GM18907 (cell line): ENCODE results near the gene CAPN10.

ENCODE experiments used
- ATAC-seq: cut with Tn5 transposase; IDR thresholded peaks from one replicate; pipeline ENCODE4 v1.9.1; 2021; ENCODE audit warnings: mild to moderate bottlenecking, moderate library complexity; ENCODE audit not compliant: unreplicated experiment

Gene CAPN10

DNA sequence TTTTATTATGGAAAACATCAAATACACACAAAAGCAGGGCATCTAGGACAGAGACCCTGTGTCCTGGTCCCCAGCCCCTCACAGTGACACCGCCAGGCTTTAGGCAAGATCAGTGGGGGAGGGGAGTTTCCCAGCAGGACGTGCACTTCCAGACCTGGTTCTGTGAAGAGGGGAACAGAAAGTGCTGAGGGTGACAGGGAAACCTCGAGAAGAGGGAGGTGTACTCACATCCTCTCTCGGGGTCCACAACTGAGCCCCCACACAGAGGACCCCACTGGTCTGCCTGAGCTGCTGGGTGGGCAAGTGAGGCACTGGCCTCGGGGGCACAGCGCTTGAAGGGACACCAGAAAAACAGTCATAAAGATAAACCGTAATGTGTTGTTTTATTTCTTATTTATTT lies 34.3 kb downstream of the CAPN10 start:
- no peak for ATAC-seq

DNA sequence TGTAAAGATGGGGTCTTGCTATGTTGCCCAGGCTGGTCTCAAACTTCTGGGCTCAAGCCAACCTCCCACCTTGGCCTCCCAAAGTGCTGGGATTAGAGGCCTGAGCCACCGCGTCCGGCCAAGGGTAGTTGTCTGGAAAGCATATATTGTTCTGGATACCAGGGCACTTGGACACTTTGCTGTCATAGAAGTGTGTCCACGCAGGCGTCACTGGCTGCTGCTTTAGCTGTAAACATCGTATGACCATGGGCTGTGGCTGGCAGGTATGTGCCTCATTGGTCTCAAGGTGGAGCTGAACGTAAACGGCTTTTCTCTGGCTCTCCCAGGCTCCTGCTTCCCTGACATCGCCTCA lies 35.5 kb downstream of the CAPN10 start:
- no peak for ATAC-seq

DNA sequence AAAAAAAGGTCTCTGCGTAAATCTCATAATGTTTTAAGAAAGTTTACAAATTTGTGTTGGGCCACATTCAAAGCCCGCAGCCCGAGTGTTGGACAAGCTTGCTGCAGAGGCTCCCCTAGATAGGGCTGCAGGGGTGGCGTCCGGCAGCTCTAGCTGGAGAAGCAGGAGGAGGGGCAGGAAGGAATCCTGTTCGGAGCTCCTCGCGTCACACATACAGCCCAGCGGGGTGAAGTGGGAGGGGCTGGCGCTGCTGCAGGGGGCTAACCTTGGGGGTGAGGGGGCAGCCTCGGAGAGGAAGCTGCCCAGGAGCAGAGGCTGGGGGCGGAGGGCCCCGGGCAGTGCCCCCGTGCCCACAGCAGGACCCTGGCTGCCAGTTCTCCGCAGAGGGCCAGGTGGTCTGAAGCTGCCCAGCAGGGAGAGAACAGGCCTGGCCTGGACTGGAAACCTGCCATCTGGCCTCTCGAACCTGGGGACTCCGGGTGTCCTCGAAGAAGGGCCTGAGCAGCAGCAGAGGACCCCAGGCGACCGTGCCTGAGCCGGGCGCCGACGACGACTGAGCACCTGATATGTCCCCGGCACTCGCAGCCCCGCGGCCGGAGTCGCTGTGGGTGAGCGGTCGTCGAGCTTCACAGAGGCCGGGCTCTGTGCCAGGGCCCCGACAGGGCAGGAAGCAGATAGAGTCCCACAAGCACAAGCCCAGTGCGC lies 36.1 kb downstream of the CAPN10 start:
- no peak for ATAC-seq

DNA sequence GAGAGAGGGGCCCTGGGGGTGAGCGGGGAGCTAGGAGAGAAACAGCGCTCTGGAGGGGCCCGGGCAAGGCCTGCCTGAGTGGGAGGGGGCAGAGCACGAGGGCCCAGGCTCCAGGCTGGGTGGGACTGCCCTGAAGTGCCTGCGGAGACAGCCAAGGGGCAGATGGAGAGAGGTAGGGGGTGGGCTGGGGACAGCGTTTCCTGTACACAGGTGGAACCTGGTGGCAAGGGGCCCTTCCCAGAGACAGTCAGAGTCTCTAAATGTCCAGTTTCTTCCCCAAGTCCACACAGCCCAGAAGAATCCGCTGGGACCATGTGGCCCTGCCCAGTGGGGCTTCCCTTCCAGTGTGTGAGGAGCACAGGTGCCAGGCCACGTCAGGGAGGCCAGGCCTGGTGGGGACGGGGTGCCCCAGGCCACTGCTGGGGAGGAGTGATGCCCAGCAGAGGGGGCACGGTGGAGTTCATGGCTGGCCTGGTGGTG lies 37.0 kb downstream of the CAPN10 start:
- ATAC-seq = no peak

DNA sequence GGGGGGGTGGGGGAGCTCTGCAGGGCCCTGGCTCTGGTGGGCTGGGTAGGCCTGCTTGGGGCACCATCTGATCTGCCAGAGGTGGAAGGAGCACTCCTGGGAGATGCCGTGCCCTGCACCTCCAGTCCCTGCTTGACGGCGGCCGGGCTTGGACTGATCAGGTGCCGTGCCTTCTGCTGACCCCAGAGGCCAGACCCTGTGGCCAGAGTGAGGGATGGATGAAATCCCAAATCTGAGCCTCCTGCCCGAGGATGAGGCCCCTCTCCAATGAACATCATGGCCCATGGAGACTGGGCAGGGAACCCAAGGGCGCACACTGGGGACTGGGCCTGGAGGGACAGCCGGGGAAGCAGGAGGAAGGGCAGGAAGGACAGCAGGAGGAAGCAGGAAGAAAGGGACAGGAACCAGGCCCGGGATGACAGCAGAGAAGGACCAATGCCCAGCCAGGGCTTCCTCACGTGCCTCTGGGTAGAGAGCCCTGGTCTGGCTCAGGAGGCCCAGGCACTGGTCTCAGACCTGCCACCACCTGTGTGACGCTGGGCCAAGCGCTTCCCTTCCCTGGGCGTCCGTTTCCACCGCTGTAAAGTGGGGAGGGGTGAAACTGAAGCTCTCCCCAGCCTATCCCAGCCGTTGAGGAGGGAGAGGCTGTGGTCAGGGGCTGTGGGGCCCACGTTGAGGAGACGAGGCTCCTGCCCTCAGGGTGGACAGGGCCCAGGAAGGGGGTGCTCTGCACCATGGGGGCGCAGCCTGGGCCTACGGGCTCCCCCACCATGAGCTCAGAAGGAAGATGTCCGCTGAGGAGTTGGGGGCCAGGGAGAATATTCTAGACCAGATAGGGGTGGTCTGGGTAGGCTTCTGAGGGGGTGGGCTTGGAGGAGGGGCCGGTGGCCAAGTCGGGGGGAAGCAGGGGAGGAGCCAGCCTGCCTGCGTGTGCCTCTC lies 37.7 kb downstream of the CAPN10 start:
- ATAC-seq = no peak

DNA sequence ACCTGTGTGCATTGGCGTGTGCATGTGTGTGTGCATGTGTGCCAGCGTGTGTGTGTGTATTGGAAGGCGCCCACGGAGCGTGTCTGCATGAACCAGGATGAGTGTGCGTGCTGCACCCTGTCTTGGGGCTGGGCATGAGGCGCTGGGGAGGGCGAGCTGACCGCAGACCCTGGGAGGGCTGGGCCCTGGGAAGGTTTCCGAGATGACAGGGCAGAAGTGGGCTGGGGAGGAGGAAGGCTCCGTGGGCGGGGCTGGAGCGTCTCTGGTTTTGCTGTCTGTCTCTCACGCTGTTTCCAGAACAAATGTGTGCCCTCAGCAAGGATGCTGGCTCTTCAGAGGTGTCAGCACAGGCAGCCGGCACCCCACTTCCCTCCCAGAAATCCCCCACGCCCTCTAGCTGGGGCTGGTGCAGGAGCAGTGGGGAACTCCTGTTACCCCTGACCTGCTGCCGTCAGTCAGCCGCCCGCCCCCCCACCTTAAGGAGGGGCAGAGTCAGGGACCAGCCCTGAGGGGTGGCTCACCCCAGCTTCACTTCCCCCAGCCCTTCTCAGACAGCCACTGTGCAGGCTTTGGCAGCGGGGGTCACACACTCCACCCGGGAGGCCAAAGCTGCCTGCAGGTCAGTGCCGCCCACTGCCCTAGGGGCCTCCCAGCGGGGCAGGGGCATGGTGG lies 38.6 kb downstream of the CAPN10 start, which contains the start of gene GPR35:
TSS of gene GPR35 (plus strand) at position 531 of the 672 bp plus-strand sequence. CDS start 4,473 bp downstream, outside the sequence.
- ATAC-seq = no peak

GRCh38 chr2:240626531-240627300 lies 40.2 kb downstream of the CAPN10 start:
- no peak for ATAC-seq

GRCh38 chr2:240627736-240628506 lies 41.4 kb downstream of the CAPN10 start:
- no peak for ATAC-seq

DNA sequence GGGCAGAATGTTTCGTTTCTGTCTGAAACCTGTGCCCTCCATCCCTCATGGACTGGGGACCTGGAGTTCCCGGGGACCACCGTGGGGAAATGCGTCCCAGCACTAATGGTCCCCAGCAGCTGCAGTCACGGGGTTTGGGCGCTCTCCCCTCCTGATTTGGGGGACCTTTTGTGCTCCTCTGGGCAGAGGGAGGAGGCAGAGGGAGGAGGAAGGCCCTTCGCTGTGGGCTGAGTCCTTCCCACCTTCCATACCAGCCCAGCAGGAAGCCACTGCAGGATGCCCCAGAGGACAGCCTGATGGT lies 41.9 kb downstream of the CAPN10 start:
- no peak for ATAC-seq

DNA sequence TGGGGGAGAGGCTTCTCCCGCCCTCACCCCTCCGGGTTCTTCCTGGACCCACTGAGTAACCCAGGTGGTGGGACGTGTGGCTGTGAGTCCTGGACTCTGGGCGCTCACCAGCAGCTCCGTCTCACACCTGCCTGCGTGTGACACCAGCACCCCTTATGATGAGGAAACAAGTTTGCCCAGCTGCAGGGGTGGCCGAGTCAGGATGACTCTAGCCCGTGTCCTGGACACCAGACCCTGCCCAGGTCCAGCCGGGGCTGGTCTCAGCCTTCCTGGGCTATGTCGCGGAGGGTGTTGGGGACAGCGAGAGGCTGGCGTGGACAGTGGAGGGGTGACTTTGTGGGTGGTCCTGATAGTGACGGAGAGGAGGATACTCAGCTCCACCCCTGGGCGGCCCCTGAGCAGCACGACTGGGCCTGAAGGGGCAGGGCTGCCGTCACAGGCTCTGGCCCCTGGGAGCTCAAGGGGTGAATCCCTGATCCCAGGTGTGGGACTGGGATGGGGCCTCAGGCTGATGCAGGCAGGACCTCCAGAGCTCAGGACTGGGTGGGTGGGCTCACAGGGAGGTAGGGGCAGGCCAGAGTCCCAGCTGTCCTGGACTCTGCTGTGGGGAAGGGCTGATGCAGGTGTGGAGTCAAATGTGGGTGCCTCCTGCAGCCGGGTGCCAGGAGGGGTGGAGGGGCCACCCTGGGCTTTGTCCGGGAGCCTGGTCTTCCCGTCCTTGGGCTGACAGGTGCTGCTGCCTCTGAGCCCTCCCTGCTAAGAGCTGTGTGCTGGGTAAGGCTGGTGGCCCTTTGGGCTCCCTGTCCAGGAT lies 42.5 kb downstream of the CAPN10 start:
- no peak for ATAC-seq

DNA sequence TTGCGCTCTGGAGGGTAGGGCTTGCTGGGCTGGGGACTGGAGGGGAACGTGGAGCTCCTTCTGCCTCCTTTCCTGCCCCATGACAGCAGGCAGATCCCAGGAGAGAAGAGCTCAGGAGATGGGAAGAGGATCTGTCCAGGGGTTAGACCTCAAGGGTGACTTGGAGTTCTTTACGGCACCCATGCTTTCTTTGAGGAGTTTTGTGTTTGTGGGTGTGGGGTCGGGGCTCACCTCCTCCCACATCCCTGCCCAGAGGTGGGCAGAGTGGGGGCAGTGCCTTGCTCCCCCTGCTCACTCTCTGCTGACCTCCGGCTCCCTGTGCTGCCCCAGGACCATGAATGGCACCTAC lies 43.1 kb downstream of the CAPN10 start:
- no peak for ATAC-seq

- ATAC-seq = no peak
Observed at GRCh38 chr2:240629968-240630770, 43.6 kb downstream of the CAPN10 start.

GRCh38 chr2:240630771-240631547 lies 44.4 kb downstream of the CAPN10 start:
- no peak for ATAC-seq

GRCh38 chr2:240631548-240632305 lies 45.2 kb downstream of the CAPN10 start:
- ATAC-seq = no peak

- ATAC-seq = no peak
Observed at GRCh38 chr2:240632306-240632721, 45.8 kb downstream of the CAPN10 start.

DNA sequence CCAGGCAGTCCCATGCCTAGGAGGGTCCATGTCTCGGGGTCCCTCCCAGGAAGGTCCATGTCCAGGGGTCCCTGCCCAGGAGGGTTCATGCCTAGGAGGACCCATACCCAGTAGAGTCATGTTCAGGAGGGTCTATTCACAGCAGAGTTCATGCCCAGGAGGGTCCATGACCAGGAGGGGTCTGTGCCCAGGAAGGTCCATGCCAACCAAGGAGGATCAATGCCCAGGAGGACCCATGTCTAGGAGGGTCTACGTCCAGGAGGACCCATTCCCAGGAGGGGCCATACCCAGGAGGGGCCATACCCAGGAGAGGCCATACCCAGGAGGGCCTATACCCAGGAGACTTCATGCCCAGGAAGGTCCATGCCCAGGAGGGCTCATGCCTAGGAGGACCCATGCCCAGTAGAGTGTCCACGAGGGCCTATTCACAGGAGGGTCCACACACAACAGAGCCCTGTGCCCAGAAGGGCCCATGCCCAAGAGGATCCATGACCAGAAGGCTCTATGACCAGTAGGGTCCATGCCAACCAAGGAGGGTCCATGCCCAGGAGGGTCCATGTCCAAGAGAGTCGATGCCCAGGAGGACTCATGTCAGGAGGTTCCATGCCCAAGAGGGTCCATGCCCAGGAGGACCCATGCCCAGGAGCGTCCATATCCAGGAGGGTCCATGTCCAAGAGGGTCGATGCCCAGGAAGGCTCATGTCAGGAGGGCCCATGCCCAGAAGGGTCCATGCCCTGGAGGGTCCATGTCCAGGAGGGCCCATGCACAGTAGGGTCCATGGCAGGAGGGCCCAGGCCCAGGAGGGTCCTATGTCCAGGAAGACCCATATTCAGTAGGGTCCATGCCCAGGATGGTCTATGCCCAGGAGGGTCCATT lies 48.8 kb downstream of the CAPN10 start:
- ATAC-seq = no peak
